Right lung (tissue), 5 donors: ENCODE data around the gene CEP55. TPM values are rescaled to one million over a fixed set of nuclear protein-coding genes. Genes with fewer than 3 reads are reported as not detected.
A peak's percentile ranks its signal among the peaks of the same experiment; 100 is the strongest.

Source experiments
- DNase-seq, 2 donors: peaks; one replicate each; pipeline ENCODE4 v3.0.0-alpha.2; 2013
- polyA plus RNA-seq, 5 donors: library from polyadenylated mRNA; unstranded; fragments of 120-200 nt; gene quantifications; one replicate each; pipeline versions ENCODE4 v1.2.1 to v1.2.3, GENCODE V29; 2013; ENCODE audit warnings: inconsistent platforms in 1 of 5, low replicate concordance in 1 of 5; ENCODE audit not compliant: insufficient read length in 5 of 5, insufficient read depth in 1 of 5

CEP55 gene
- polyA plus RNA-seq, 5 donors = 10.2 to 33.6 (median 15.7) TPM

DNA sequence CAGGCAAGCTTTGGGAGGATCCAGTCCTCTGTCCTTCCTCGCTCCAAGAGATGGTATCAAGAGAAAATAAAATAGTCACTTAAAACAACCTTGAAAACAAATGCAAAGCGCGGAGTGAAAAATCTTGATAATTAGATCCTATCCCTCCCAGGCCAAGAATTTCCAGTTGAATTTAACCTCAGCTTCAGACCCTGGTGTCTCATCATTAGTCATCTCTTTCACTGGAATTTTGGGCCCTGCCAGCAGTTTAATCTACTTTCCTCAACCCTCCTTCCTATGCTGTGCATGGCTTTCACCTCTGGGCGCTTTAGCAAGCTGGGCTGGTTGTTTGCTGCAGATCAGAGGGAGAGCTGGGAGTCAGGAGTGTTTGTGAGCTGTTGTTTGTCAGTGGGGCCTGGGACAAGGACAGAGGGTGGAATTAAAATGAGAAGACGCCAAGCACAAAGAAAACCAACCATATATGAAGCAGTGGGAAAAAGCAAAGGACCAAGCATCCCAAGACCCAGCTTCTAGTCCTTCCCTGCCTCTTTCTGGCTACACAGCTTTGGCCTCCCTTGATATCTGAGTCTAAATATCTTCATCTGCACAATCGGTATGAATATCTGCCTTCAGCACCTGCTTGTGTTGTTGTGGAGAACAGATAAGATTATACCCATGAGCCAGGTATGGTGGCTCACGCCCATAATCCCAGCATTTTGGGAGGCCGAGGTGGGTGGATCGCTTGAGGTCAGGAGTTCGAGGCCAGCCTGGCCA is 27.8 kb upstream of the CEP55 start:
- DNase-seq = no peak

DNA sequence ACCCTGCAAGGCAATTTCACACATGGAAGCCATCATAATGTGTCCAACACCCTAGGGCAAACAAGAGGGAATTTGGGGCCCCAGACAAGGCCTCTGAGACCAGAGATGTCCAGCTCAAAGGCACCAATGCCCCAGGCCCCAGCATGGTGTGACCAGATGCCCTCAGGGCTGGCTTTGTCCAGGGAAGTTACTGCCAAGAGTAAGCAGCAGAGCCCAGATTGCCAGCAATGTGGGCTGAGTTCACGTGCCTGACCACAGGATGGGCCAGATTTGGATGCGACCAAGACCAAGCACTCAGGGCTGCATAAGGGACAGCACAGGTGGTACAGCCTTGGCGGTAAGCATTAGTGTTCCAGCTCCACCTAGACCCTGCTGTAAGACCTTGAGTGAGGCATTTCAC is 27.0 kb upstream of the CEP55 start:
- DNase-seq = no peak

- DNase-seq = no peak
These were observed 25.2 kb upstream of the CEP55 start for GRCh38 chr10:93471110-93471651.

DNA sequence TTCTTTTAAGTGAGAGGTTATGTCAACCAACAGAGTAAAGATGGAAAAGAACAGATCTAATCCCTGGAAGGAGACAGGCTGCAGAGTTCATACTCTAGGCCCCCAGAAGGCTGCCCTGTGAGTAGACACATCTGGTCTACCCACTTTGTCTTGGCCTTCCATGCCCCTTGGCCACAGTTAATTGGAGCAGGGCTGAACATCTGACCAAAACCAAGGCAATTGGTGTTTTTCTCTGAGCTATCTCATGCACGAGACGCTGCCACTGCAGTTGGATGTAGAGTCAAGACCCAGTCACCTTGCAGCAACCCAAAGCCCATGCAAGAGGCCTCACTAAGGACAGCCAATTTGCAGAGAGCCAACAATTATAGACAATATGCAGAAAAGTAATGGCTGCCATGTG is 23.3 kb upstream of the CEP55 start:
- DNase-seq = no peak

- no peak for DNase-seq
These were observed 22.5 kb upstream of the CEP55 start for GRCh38 chr10:93473804-93474472.

DNA sequence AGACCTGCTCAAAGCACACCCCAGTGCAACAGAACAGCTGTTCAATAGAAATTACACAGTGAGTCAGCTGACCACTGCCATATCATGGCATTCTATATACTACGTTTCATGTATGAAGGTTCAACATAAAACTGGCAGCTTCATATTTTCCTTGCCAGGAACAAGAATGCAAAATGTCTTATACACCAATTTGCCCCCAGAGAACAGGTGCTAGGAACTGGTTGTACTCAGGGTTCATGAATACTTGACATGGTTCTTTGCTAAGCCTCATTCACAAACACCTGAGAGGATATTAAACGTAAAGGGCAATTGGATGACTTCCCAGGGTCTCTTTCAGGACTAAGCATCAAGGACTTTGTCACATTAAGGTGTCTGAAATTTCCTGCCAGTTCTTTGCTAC is 21.2 kb upstream of the CEP55 start:
- DNase-seq = no peak

- no peak for DNase-seq
These were observed 20.5 kb upstream of the CEP55 start for GRCh38 chr10:93475871-93476270.

- no peak for DNase-seq
These were observed 19.7 kb upstream of the CEP55 start for GRCh38 chr10:93476756-93477155.

DNA sequence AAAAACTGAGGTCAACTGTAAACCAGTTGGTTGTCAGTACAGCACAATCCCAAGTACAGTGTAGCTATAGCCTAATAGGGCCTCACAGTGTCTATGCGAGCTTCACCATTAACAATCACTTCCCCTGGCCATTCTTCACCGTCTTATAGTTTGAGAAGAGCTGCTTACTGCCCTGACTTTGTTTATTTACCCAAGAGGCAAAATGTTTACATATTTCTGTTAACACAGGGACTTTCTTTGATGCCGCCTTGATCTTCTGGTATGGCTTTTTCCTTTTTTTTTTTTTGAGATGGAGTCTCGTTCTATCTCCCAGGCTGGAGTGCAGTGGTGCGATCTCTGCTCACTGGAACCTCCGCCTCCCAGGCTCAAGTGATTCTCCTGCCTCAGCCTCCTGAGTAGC is 17.5 kb upstream of the CEP55 start:
- DNase-seq = no peak

DNA sequence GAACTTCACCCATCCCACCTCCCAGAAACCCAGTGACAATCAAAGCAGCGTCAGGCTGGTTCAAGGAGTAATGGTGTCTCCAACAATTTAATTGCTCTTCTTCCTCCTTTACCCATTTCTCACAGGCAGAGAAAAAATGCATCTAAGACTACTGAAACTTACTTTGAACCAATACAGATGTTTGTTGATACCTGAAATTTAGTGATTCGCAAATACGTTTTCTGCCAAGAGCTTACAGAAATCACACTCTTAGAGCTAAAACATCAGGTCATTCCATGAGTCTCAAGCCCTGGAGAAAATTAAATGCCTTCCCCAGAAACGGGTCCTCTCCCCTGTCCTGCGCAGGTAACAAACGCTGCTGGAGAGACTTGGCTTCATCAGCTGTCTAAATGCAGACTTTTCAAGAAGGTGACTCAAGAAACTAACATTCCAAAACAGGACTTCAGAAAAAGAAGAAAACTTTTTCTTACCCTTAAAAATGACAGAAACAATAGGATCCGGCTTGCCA is 14.7 kb upstream of the CEP55 start:
- peak; percentile 42 to 59 for DNase-seq

GRCh38 chr10:93482145-93482834 is 14.1 kb upstream of the CEP55 start, which contains the start of gene MYOF:
TSS of gene MYOF (minus strand) at chr10:93482334. CDS start at chr10:93482194, 140 bp downstream.
- peak; percentile 81 to 83 for DNase-seq

- no peak for DNase-seq
These were observed 10.7 kb upstream of the CEP55 start for GRCh38 chr10:93485690-93486089.

- no peak for DNase-seq
These were observed 7.4 kb upstream of the CEP55 start for GRCh38 chr10:93488956-93489528.

GRCh38 chr10:93491602-93492121 is 4.8 kb upstream of the CEP55 start:
- DNase-seq = no peak

DNA sequence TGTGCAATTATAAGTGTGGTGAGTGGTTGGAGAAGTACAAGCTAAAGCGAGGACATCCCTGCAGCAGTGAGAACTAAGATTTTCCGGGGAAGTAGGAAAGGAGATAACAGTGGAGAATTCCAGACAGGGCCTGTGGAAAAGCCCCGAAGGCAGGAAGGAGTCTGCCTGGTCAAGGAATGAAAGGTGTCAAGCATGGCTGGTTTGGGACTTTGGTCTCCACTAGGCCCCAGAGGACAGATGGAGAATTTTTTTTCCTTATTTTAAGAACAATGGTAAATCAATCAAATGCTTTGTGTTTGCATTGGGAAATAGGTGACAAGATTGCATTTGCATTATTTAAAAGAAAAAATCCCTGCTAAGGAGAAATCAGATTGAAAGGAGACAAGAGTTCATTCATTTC is 3.2 kb upstream of the CEP55 start:
- no peak for DNase-seq

GRCh38 chr10:93494494-93494893 is 1.9 kb upstream of the CEP55 start:
- no peak for DNase-seq

DNA sequence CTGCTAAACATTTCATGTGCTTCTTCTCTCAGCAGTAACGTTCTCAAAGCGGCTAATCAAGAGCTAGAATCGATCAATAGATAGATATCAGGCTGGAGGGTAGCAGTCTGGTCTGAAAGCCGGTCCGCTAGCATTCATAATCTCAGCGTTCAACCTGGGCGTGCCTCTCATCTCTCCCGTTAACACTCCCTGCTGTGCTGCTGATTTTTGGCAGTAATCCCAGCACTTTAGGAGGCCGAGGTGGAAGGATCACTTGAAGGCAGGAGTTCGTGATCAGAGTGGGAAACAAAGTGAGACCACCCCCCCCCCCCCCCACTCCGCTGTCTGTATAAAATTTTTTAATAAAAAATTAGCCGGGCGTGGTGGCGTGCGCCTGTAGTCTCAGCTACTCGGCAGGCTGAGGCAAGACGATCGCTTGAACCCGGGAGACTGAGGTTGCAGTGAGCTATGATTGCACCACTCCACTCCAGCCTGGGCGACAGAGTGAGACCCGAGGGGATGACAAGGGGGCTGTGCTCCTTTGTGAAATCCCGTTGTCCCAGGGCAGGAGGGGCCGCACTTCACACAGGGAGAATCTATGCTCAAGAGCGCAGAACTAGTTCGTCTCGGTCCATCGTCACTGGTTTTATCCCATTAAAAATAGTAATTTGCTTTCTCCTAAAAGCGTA is 624 bp upstream of the CEP55 start:
- peak in 1 of 2 donors; percentile 36 for DNase-seq

GRCh38 chr10:93498166-93498565 is 1.8 kb downstream of the CEP55 start:
- no peak for DNase-seq

DNA sequence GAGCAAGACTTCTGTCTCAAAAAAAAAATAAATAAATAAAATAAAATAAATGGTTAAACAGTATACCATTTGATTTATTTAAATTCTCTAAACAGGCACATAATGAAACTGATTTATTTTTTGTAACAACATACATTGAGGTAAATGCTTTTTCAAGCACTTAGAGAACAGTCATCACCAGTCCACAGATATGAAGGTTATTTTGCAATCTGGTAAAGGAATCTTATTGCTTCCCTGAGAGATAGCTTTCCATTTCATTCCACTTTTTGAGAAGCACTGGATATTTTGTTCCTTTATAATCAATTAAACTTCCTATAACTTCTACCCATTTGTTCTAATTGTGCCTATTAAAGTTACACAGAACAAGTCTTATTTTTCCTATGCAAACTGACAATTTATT is 5.2 kb downstream of the CEP55 start:
- no peak for DNase-seq

GRCh38 chr10:93503075-93503474 is 6.7 kb downstream of the CEP55 start:
- DNase-seq = no peak

DNA sequence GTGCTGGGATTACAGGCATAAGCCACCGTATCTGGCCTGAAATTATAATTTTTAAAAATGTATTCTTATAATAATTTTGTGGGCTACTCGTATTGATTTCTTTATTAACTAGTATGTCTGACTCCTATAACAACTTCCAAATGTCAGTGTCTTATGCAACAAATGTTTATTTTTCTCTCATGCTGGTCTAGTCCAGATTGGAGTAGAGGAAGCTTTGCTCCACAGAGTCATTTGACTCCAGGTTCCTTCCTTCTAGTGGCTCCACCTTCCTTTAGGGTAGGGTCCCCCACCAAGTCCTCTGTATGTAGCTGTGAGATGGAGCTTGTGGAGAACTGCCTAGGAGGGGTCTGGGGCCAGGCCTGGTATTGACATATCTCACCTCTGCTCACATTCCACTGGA is 8.7 kb downstream of the CEP55 start:
- DNase-seq = no peak
